NK-92 (cell line): Measurements from ENCODE around the gene RMI2.
"Not testable (repeated sequence)": the region's sequence is repeated elsewhere in the genome, so short reads cannot be mapped to it uniquely, and the experiment has no call there.

Source experiments
- DNase-seq: peaks from one replicate; lab custom pipeline; 2025; ENCODE audit not compliant: unreplicated experiment; lab: John Stamatoyannopoulos, UW

Gene RMI2

DNA sequence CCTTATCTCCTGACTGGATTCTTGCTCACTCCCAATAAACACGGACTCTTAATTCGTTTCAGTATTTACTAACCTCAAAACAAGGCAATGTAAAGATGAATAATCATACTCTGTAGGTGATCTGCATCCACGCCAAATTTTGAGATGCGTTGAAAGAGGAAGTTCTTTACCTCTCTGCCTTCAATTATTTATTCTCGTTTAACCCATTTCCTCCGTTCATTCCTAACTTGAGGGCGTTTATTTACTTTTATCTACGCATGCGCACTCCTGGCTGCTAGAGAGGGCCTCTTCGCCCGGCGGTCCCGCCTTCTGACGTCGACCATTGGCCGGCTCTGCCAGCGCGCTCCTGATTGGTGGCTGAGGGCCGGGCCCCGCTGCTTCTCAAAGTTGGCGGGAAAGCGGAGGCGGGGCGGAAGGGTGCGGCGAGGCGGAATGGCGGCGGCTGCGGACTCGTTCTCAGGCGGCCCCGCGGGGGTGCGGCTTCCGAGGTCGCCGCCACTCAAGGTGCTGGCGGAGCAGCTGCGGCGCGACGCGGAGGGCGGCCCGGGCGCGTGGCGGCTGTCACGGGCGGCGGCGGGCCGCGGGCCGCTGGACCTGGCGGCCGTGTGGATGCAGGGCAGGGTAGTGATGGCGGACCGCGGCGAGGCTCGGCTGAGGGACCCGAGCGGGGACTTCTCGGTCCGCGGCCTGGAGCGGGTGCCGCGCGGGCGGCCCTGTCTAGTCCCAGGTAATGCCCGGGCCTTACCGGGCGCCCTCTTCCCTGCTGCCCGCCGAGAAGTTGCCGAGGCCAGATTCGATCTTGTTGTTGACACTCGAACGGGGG, at the start of gene RMI2:
RMI2 (plus strand) TSS at position 420 of the 823 bp plus-strand sequence; CDS start at position 433, 13 bp downstream.
- DNase-seq: peak; percentile 79

DNA sequence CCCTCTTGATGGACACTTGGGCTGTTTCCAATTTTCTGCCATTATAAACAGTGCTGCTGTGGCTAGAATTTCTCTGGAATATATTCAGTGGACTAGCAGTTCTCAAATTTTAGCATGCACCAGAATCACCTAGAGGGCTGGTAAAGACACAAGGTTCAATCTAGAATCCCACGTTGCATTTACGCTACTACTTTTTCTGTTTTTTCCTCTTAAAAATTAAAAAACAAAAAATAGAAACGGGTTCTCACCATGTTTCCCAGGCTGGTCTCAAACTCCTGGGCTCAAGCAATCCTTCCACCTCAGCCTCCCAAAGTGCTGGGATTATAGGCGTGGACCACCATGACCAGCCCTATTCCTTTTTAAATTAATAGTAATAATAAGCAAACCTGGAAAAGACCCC, 49.6 kb upstream of the RMI2 start:
- no peak for DNase-seq

DNA sequence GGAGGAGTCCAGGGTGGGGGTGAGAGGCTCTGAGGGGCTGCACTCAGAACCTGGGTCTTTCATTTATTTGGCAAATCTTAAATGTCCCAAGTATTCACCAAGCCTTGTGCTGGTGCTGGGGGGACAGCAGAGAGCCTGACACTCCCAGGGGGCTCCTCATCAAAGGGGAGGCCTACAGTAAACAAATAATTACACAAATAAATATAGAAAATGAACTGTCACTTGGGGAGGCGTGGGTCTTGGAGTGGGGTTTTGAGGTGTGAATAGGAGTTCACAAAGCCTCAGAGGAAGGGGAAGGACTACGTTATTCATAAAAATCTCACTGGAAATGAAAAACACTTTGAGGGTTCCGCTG, 48.9 kb upstream of the RMI2 start:
- DNase-seq: no peak

DNA sequence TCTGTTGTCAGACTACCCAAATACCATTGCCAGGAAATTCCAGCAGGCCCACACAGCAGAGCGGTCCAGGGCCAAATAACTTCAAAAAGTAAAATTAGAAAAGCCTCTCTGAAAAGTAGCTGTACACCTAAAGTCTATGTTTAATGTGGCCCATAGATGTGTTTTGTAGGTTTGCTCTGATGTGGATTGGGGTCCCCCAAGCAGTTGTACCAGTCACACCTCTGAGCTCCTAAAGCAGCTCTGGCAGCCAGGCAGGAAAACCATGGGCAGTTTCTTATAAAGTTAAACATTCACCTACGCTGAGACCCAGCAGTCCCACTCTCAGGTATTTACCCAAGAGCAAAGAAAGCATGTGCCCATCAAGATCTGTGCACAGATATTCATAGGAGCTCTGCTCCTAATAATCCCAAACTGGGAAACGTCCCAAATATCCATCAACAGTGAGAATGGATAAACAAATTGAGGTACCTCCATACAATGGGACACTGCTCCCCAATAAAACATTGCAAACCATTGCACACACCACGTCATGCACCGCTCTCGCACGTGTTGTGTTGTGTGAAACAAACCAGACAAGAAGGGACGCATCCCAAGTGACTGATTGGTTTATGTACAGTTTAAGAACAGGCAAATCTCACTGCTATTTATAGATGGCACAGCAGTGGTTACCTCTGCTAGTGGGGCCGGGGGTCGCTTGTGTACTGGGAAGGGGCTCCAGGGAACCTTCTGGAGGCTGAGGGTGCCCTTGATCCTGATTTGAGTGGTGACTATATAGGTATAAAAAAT, 48.4 kb upstream of the RMI2 start:
- no peak for DNase-seq

DNA sequence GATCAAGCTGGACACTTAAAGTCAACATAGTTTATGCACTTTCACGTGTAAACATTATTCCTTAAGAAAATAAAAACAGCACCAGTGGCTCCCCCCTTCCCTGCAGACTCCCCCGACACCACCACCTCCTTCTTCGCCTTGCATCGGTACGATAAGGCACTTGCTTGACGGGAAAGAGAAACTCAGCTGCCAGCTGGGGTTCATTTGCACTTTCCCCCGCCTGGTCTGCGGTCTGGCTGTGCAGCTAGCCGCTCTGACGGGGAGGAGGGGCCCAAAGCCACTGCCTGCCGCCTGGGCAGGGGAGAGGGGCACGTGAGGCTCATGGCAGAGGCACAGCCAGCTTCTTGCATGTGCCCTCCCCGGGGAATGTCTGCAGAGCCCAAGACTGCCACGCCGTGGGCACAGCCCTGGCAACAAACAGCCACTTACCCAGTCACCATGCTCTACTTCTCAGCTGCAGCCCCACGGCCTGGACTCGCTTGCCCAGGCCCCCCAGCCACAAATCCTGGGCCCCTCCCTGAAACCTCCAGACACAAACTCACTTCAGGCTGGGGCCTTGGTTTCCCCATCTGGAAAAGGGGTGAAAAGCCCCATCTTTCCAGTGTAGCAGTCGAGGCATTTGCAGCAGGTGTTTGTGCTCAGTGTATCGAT, 47.6 kb upstream of the RMI2 start:
- DNase-seq: no peak

DNA sequence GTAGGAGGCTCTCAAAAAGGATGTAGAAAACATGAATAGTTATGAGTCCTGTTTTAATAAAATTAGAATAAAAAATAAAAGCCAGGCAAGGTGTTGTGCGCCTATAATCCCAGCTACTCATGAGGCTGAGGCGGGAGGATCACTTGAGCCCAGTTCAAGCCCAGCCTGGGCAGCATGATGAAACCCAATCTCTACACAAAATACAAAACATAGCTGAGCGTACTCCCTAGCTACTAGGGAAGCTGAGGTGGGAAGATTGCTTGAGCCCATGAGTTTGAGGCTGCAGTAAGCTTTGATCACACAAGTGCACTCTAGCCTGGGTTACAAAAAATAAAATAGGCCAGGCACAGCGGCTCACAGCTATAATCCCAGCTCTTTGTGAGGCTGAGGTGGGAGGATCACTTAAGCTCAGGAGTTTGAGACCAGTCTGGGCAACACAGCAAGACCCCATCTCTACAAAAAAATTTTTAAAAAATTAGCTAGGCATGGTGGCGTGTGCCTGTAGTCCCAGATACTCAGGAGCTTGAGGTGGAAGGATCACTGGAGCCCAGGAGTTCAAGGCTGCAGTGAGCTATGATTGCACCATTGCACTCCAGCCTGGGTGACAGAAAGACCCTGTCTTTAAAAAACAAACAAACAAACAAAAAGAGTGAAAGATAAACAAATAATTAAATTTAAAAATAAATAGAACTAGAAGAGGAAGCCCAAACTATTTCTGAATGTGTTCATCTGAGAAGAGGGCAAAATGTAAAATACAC, 46.9 kb upstream of the RMI2 start:
- no peak for DNase-seq

DNA sequence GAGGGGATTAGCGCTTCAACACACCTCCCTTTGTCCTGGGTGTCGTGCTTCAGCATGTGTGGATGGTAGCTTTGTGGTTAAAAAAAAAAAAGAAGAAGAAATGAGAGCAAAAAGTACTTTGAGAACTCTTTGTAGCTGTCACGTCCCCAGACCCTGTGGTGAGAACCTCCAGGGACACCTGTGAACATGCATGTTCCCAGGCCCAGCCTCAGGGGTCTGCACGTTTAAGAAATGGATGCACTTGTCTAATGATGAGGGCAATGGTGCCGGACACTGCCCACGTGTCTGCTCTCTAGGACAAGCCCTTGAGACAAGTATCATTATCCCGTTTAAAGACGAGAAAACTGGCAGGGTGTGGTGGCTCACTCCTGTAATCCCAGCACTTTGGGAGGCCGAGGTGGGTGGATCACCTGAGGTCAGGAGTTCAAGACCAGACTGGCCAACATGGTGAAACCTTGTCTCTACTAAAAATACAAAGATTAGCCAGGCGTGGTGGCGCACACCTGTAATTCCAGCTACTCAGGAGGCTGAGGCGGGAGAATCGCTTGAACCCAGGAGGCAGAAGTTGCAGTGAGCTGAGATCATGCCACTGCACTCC, 46.2 kb upstream of the RMI2 start:
- not testable (repeated sequence) for DNase-seq

DNA sequence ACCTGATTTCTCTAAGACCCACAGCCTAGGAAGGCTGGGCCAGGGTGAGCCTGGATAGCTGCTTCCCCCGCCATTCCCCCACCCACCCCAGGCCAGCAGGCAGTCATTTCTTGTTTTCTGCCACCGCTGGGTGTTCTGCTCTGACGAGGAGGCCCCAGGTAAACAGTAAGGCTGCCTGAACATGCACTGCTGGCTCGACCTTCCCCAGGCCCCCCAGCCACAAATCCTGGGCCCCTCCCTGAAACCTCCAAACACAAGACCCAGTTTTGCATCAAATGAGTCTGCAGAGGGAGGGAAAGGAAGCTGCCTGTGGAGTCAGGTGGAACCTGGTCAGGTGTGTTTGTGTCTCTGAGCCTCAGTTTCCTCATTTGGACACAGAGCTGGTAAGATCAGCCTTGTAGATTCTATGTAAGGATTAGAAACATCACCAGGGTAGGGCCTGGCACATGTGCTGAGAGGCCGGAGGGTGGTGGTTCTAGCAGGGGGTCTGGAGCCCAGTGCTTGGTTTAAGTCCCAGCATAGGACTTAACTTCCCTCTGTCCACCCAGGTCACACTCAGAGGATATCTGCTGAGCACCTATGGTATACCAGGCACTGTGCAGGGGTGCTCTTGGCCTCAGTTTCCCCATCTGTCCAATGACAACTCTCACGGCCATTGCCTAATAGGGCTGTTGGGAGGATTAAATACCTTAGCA, 45.2 kb upstream of the RMI2 start:
- no peak for DNase-seq

DNA sequence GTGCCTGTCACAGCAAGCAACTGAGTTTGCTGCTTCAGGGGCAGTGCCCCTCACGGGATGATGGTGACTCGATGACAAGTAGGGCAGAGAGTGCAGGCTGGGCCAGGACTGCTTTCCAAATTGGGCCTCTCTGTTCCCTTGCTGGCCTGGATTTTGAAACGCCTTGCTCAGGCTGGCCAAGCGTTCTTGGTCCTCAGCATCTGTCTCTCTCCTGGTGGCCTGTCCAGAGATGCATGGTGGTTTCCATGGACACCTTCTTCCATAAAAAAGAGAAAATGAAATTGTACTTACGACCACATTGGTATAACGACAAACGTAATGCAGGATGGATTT, 44.7 kb upstream of the RMI2 start:
- no peak for DNase-seq

DNA sequence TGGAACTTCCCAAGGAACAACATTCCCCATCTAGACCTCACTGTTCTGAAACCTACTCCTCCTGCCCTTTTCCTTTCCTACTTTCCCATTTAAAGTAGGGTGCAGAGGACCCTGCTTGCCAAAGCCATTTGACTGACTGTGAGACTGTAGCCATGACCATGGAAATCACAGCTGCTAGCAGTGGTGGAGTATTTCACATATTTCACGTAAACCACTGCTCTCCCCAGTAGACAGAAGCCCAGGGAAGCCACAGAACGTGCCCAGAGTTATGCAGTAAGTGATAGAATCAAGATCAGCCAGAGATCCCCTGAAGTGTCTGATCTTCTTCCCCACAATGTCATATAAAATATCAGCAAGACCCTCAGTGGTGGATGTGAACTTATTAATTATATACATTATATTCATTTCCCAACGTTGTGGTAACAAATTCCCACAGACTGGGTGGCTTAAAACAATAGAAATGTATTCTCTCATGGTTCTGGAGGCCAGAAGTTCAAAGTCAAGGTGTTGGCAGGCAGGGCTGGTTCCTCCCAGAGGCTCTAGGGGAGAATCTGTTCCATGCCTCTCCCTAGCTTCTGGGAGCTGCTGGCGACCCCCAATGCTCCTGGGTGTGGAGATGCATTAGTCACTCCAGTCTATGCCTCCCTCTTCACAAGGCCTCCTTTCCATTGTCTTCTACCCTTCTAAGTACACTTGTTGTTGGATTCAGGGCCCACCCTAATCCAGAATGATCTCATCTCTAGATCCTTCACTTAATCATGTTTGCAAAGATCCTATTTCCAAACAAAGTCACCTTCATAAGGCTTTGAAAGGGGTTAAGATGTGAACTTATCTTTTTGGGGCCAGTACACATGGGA, 43.4 kb upstream of the RMI2 start:
- no peak for DNase-seq

DNA sequence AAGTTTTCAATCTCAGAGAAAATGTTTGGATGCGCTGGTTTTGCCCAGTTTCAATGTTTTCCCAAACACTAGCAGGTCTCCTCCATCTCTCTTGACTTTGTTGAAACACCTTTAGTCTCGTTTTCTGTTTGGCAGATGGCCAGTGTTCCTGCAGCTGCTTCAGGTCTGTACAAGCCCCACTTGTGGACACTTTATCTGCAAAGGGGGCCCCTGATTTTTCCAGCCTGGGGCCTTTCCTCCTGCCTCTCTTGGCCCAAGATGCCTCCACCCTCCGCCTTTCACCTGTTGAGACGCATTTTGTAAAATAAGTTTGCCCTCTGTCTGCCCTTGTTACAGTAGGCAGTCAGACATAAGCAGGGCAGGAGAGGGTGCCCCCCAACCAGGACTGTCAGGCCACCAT, 42.3 kb upstream of the RMI2 start:
- no peak for DNase-seq

DNA sequence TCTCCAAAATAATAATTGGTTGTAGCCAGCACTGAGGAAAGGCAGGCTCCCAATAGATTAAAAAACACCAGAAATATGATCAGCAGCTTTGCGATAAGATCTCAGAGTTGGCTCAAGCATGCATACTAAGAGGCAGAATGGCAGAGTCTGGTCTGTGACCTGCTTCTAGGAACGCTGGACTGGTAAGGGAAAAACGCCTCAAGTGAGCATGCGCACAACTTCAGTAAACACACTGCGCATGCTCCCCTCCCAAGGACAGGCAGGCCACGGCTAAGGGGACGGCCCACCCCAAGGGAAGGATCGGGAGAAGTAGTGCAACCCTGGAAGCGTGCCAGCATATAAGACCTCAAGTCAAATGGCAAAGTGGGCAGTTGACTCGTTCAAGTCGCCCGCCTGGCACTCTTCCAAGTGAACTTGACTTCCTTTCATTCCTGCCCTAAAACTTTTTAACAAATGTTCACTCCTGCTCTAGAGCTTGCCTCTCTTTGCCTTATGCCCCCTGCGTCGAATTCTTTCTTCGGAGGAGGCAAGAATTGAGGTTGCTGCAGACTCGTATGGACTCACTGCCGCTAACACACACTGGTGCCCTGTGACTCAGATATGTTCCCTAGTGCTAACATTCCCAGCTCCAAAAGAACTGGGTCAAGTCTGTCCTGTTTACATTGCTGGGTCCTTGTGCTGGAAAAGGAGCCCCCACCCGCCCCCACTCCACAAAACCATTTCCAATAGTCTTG, 41.7 kb upstream of the RMI2 start:
- DNase-seq: no peak

DNA sequence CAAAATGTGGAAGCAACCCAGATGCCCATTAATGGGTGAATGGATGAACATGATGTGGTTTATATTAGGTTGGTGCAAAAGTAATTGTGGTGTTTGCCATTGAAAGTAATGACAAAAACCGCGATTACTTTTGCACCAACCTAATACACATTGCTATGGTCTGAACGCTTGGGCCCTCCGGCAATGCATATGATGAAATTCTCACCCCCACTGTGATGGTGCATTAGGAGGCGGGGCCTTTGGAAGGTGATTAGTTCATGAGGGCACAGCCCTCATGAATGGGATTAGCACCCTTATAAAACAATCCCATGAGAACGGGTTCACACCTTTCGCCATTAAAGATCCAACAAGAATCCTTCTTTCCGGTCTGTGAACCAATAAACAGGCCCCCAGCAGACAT, 38.9 kb upstream of the RMI2 start:
- DNase-seq: no peak

DNA sequence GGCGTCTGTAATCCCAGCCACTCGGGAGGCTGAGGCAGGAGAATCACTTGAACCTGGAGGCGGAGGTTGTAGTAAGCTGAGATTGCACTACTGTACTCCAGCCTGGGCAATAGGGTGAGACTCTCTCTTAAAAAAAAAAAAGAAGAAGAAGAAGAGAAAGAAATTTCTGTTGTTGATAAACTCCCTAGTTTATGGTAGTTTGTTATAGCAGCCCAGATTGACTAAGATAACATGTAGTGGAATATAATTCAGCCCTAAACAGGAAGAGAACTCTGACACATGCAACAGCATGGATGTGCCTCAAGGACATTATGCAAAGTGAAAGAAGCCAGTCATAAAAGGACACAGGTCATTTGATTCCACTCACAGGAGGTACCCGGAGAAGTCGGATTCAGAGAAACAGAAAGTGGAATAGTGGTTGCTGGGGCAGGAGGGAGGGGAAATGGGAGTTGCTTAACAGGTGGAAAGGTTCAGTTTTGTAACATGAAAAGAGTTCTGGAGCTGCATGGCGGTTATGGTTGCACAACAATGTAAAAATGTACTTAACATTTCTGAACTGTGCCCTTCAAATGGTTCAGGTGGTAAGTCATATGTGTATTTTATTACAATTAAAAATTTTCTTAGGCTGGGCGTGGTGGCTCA, 38.1 kb upstream of the RMI2 start:
- no peak for DNase-seq

DNA sequence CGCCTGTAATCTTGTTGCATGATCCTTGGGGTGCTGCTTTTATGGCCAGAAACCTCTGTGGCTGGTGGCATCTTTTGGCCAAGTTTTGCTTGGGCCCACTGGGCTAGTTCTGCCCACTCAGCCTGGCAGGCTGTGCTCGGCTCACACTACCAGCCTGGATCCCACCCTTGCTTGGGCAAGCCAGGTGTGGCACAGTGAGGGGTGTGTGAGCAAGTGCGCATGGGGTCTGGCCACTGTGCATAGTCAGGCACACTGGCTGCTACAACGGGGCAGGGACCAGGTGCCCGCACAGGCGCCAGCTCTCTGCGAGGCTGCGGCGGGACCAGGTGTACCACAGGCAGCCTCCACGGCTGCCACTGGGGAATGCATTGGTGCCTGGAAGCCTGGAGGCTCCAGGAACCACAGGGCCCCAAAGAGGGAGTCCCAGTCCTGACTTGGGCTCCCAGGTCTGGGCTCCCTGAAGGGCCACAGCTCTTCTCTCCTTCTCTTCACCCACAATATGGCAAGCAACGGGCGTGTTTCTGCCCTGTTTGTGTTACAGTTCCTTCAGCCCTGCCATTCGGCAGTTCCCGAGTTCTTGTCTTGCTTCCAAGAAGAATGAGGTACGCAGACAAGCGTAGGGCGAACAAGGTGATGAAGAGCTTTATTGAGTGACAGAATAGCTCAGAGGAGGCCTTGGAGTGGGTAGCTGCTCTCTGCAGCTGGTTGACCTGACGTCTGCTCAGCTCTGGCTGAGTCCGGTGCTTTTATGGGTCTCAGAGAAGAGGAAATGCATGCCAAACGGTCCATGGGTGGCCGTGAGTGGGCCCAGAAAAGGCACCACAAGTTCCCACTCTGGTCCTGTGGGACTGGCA, 37.4 kb upstream of the RMI2 start:
- no peak for DNase-seq

DNA sequence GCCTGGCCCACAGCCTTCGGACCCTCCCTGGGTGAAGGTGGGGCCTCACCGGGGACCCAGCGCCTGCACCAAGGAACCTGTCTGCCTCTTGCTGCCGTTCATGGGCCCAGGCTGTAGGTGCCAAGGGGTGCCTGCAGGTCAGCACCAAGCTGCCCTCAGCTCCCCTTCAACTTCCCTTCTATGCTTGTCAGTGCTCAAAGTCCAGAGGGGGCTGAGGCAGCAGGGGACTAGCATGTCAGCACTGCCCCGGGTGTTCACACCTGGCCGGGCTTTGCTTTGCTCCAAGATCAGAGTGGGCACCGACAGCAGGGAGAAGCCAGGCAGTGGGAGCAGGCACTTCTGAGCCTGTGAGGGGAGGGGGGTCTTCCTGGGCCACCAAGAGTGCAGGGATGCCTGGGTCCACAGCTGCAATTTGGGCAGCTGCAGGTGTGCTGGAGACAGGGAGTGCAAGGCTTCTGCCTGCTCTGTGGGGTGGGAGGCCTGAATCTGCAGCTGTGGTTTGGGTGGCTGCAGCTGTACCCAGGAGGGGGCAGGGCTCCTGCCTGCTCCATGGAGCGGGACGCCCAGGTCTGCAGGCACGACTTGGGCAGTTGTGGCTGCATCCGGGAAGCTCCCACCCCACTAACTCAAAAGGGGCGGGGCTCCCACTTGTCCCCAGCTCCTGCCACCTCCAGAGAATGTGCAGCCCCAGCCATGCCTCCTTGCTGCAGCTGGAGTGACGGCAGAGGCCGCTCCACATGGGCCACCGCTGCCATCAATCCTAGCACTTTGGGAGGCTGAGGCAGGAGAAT, 36.6 kb upstream of the RMI2 start:
- DNase-seq: no peak
